GM12891 (cell line): Measurements from ENCODE around the gene WDR82.

Source experiments
- POLR2A ChIP-seq: IDR thresholded peaks from 2 replicates; pipeline ENCODE4 v1.6.1; 2011; ENCODE audit warnings: low read depth, low read length, control low read depth
- POLR2AphosphoS5 ChIP-seq: IDR thresholded peaks from 2 replicates; pipeline ENCODE4 v1.6.1; 2011; ENCODE audit warnings: low read depth, low read length, control low read depth
- SPI1 ChIP-seq: IDR thresholded peaks from 2 replicates; pipeline ENCODE4 v1.6.1; 2011; ENCODE audit warnings: low read depth, low read length, control low read depth
- TAF1 ChIP-seq: IDR thresholded peaks from 2 replicates; pipeline ENCODE4 v1.6.1; 2011; ENCODE audit warnings: low read depth, low read length, control low read depth

DNA sequence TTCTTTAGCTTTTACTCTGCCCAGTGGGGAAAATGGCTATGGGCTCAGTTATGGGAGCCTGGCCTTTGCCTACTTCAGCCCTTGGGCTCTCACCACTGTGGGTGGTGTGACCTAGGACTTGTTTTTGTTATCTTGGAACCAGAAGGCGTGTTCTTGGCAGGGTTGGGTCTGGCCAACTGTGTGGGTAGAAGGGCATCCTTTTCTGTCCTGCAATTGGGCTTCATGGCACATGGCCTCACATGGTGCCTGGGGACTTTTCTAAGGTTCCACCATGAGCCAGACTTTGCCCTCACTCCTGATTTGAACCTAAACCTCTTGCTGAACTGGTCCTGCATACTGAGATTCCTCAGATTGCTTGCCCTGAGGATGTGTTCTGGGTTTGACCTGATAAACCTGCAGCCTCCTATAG, 10.9 kb upstream of the WDR82 start:
- no peak for TF ChIP-seq POLR2AphosphoS5
- TF ChIP-seq POLR2A = no peak
- no peak for TF ChIP-seq TAF1
- TF ChIP-seq SPI1 = no peak
